SIG-M5 treated with dmso at 0.1 percent for 504 hours (cell line): ENCODE results near the gene ELF4.

ENCODE experiments used
- DNase-seq: peaks from one replicate; lab custom pipeline; 2025; ENCODE audit not compliant: unreplicated experiment; lab: John Stamatoyannopoulos, UW

Gene ELF4

GRCh38 chrX:130085551-130086446 is 24.5 kb downstream of the ELF4 start:
- peak; percentile 19 for DNase-seq

GRCh38 chrX:130084631-130085237 is 25.6 kb downstream of the ELF4 start:
- peak; percentile 62 for DNase-seq

- DNase-seq: peak; percentile 15
Observed at GRCh38 chrX:130083656-130084382, 26.5 kb downstream of the ELF4 start.

GRCh38 chrX:130083107-130083490 is 27.2 kb downstream of the ELF4 start:
- no peak for DNase-seq

GRCh38 chrX:130082244-130083106 is 27.8 kb downstream of the ELF4 start:
- DNase-seq: peak; percentile 42

- no peak for DNase-seq
Observed at GRCh38 chrX:130081421-130082045, 28.8 kb downstream of the ELF4 start.

- DNase-seq: no peak
Observed at GRCh38 chrX:130080791-130081367, 29.4 kb downstream of the ELF4 start.

- DNase-seq: peak; percentile 45
Observed at GRCh38 chrX:130079824-130080406, 30.4 kb downstream of the ELF4 start.

- no peak for DNase-seq
Observed at GRCh38 chrX:130075777-130076176, 34.5 kb downstream of the ELF4 start.

GRCh38 chrX:130072345-130072740 is 38.0 kb downstream of the ELF4 start:
- no peak for DNase-seq

- no peak for DNase-seq
Observed at GRCh38 chrX:130071611-130072344, 38.5 kb downstream of the ELF4 start.

GRCh38 chrX:130066975-130067615 is 43.2 kb downstream of the ELF4 start:
- no peak for DNase-seq

GRCh38 chrX:130060122-130061069 is 49.9 kb downstream of the ELF4 start:
- peak; percentile 43 for DNase-seq

GRCh38 chrX:130058652-130059051 is 51.6 kb downstream of the ELF4 start:
- DNase-seq: no peak

- no peak for DNase-seq
Observed at GRCh38 chrX:130057209-130057608, 53.1 kb downstream of the ELF4 start.

- no peak for DNase-seq
Observed at GRCh38 chrX:130055899-130056298, 54.4 kb downstream of the ELF4 start.

- no peak for DNase-seq
Observed at GRCh38 chrX:130055103-130055502, 55.2 kb downstream of the ELF4 start.
